Skeletal muscle satellite cell (primary cell): Measurements from ENCODE around the gene CAPZA1.

ENCODE experiments used
- H3K27me3 ChIP-seq: 2 replicates; pipeline ENCODE4 v1.7.0; 2013; ENCODE audit warnings: low read length; ENCODE audit not compliant: control insufficient read depth, insufficient read depth
- H3K36me3 ChIP-seq: 2 replicates; pipeline ENCODE4 v1.7.0; 2013; ENCODE audit warnings: mild to moderate bottlenecking, control low read depth, low read length; ENCODE audit not compliant: insufficient read depth
- H3K4me1 ChIP-seq: 2 replicates; pipeline ENCODE4 v1.7.0; 2013; ENCODE audit warnings: low read length; ENCODE audit not compliant: control insufficient read depth, insufficient read depth
- H3K4me2 ChIP-seq: 2 replicates; pipeline ENCODE4 v1.7.0; 2013; ENCODE audit warnings: mild to moderate bottlenecking, low read length
- H3K4me3 ChIP-seq: 2 replicates; pipeline ENCODE4 v1.7.0; 2013; ENCODE audit warnings: low read length
- H3K9ac ChIP-seq: 2 replicates; pipeline ENCODE4 v1.7.0; 2013; ENCODE audit warnings: mild to moderate bottlenecking, low read depth, low read length, moderate library complexity
- H3K9me3 ChIP-seq: replicated peaks from 2 replicates; pipeline ENCODE4 v1.7.0; 2013; ENCODE audit warnings: mild to moderate bottlenecking, control low read depth, low read length

CAPZA1 gene

DNA sequence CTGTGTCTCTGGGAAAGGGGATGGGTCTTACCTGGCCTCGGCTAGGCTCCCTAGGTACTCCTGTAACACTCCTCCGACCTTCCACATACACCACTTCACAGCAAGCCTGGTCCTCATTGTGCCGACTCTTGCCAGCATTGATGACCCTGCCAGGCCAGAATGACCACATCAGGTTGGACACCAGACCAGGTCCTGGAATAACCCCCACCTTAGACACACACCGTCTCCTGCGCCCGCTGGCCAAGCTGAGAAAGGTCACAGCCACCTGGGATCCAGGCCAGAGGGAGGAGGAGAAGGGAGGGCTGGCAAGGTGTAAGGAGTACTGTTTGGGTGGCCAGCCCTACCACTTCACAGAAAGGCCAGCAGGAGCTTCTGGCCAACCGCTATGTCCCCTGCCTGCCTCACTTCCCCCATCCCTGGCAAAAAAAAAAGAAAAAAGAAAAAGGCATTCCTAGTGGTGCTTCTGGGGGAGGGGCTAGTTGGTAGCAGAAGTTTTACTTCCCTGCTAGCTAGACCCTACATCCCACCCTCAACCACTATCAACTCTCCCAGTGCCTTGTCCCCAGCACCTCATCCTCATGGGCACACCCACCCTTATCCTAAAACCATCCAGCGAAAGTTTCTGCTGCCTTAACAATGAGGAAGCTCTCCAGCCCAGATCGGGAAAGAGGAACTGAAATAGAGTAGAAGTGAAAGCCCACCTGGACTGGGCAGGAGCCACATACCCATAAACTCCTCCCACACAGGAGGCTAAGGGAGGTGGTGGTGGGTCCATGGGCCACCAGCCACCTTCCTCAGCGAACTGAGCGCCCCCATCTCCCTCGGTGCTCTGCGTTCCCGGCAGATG lies 94.1 kb downstream of the CAPZA1 start:
- Histone ChIP-seq H3K4me2 (peak overlapping the region; percentile 95), H3K4me1 (peaks cover 17% of the 10 kb centered on the region), H3K36me3 (no peaks in the 10 kb centered on the region), H3K9me3 (no peaks in the 10 kb centered on the region), H3K27me3 (no peaks in the 10 kb centered on the region), H3K9ac (peak overlapping the region; percentile 55), H3K4me3 (peak overlapping the region; percentile 74)

DNA sequence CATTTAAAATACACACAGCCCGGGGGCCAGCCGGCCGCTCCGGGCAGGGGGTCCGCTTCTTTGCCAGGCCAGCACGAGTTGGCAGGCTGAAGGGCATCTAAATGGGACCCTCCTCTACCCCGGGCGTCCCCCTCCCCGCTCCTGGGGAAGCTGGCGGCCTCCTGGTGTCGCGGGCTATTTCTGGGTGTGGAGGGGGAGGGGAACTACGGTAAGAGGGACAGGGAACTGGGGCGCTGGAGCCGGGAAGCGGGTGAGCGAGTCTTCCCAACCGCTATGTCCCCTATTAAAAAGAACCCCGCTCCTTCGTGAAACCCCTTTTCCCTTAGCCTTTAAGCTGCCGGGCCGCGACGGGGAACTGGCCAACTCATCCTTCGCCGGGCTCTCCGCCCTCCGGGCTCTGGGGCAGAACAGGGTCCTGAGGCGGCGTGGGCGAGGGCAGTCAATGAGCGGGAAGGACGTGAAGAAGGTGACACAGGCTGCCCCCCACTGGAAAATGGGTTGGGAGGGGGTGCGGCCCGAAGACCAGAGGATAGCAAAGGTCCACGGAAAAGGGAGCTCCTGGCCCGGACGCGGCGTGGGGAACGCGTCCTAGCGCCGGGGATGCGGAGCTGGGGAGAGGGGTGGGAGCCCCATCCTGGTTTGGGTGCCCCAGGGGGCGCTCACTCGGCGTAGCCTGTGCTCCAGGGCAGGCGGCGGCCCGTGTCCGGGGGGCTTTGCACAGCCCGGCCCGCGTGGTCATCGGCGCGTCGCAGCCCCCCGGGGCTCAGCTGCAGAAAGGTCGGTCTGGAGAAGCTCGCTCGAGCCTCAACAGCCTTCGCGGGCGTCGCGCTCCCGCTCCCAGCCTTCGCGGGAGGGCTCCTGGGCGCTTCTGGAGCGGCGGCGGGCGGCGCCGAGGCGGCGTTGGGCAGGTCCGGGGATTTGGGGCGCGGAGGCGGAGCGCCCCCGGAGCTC lies 95.0 kb downstream of the CAPZA1 start:
- no peaks in the 10 kb centered on the region for H3K27me3 ChIP-seq
- peak overlapping the region; percentile 55 for H3K9ac ChIP-seq
- peak overlapping the region; percentile 74 for H3K4me3 ChIP-seq
- H3K4me1 ChIP-seq = peaks cover 17% of the 10 kb centered on the region
- H3K4me2 ChIP-seq = peak overlapping the region; percentile 95
- no peaks in the 10 kb centered on the region for H3K36me3 ChIP-seq
- no peaks in the 10 kb centered on the region for H3K9me3 ChIP-seq

DNA sequence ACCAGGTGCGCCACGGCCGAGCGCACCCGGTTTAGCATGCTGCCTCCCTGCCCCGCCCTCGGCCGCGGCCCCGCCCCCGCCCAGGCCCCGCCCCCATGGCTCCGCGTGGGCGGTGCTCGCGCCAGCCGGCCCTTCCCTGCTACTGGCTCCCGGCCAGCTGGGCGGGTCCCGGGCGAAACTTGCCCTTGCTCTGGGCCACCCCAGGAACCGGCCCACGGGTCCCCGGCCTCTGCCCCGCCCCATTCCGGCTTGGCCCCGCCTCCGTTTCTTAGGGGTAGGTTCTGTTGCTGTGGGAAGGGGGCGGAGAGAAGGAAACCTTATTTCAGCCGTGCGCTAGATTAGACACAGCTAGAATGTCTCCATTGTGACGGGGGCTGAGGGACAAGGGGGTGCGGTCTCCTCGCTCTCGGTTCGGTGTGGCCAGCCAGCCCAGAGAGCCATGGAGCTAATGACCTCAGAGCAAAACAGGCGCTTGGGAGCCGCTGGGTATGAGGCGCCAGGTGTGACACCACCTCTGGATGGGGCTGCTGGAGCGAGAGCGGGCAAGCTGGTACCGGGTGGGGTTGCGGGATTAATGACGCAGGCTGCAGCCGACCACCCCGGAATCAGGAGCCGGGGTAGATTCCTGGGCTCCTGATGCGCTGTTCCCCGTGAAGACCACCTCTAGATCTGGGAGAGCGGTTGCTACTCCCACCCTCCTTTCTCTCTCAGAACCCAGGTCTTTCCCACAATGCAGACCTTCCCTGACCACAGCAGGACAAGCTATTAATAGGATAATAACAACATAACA lies 95.8 kb downstream of the CAPZA1 start, which contains the start of gene PPM1J:
Gene PPM1J (minus strand): TSS at position 69 of the 790 bp plus-strand sequence. CDS start 31 bp downstream, at position 38.
- peak within 1 kb of the TSS; percentile 95 for H3K4me2 ChIP-seq
- no peaks in the 10 kb centered on the region for H3K9me3 ChIP-seq
- H3K27me3 ChIP-seq = no peaks in the 10 kb centered on the region
- H3K4me3 ChIP-seq = peak within 1 kb of the TSS; percentile 74
- no peaks in the 10 kb centered on the region for H3K36me3 ChIP-seq
- peak within 1 kb of the TSS; percentile 55 for H3K9ac ChIP-seq
- H3K4me1 ChIP-seq = peaks cover 17% of the 10 kb centered on the region

DNA sequence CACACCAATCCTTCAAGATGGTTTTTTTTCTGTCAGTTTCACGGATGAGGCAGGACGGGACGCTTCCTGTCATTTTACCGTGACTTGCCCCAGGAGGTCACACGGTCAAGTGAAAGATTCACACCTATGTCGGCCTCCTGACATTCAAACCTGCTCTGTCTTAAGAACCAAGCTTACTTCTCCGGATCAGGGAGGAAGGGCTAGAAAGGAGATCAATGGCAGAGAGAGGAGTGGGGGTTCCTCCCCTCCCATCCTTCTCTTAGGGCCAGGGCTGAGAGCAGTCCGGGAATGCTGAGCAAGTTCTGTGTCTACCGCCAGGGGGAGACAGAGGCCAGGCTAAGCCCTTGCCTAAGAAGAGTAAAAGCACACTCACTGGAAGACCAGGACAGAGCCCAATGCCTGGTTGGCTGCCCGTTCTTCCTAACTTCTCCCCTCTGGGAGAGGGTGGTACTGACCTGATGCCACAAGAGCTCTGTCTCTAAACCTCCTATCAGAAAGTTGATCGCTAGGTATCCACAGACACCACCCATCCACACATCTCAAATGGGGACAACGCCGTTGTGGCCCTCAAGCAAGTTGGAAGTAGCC lies 96.6 kb downstream of the CAPZA1 start:
- Histone ChIP-seq H3K4me2 (peak overlapping the region; percentile 95), H3K9ac (no peak overlapping the region), H3K4me3 (peak overlapping the region; percentile 74), H3K36me3 (no peaks in the 10 kb centered on the region), H3K9me3 (no peaks in the 10 kb centered on the region), H3K27me3 (no peaks in the 10 kb centered on the region), H3K4me1 (peaks cover 17% of the 10 kb centered on the region)

GRCh38 chr1:112717263-112717873 lies 97.7 kb downstream of the CAPZA1 start:
- H3K27me3 ChIP-seq = no peaks in the 10 kb centered on the region
- no peaks in the 10 kb centered on the region for H3K9me3 ChIP-seq
- H3K4me1 ChIP-seq = peaks cover 17% of the 10 kb centered on the region
- H3K4me2 ChIP-seq = no peak overlapping the region
- H3K4me3 ChIP-seq = no peak overlapping the region
- no peak overlapping the region for H3K9ac ChIP-seq
- no peaks in the 10 kb centered on the region for H3K36me3 ChIP-seq

DNA sequence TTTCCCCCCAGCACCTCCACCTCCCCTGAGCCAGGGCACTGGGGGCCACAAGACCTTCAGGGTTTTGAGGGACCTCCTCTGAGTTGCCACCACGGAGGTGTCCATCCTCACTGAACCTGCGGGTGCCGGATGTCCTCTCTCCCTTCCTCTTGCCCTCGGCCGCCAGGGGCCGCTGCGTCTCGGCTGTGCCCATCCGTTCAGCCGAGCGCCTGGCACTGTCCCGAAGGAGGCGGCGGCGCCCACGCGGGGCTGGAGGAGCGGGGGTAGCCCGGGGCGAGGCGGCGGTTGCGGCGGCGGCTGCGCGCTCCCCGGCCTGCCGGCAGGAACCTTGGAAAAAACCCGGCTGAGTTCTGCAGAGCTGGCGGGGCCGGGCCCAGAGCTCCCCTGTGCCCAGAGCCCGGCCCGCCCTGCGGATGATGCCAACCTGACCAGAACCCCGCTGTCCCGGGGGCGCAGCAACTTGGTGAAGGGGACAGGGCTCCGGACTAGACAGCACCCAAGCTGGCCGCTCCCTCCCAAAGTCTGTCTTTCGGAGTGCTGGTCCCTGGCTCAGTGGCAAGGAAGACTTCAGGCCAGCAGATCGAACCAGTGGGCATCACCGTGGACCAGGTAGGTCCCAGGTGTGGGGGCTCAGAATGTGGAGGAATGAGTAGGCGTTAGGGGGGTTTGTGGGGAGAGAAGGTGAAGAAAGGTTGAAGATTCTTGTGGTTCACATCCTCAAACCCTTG lies 99.2 kb downstream of the CAPZA1 start:
- no peaks in the 10 kb centered on the region for H3K36me3 ChIP-seq
- H3K9me3 ChIP-seq = no peaks in the 10 kb centered on the region
- H3K4me2 ChIP-seq = peak overlapping the region; percentile 85
- peaks cover 16% of the 10 kb centered on the region for H3K4me1 ChIP-seq
- H3K9ac ChIP-seq = peak overlapping the region; percentile 15
- peak overlapping the region; percentile 60 for H3K4me3 ChIP-seq
- no peaks in the 10 kb centered on the region for H3K27me3 ChIP-seq

GRCh38 chr1:112719706-112720105 lies 100.1 kb downstream of the CAPZA1 start:
- no peak overlapping the region for H3K4me3 ChIP-seq
- H3K9ac ChIP-seq = no peak overlapping the region
- no peaks in the 10 kb centered on the region for H3K27me3 ChIP-seq
- H3K4me1 ChIP-seq = peaks cover 8% of the 10 kb centered on the region
- H3K4me2 ChIP-seq = no peak overlapping the region
- H3K9me3 ChIP-seq = no peaks in the 10 kb centered on the region
- H3K36me3 ChIP-seq = no peaks in the 10 kb centered on the region

DNA sequence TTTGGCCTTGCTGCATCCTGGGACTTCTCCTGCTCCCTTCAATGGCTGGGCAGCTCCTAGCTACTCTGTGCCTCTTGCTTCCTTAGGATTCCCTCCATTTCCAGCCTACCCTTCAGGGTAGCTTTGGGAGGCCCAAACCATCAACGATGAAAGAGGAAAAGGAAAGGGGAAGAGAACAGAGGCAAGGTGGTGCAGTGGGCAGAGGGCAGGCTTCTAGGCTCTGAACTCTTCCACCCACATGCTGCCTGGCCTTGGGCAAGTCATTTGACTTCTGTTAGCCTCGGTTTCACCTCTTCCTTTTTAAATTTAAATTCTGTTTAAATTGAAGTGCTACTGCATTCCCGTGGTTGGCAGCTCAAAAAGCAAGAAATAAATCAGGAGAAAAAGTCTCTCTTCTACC lies 101.2 kb downstream of the CAPZA1 start:
- Histone ChIP-seq H3K36me3 (no peaks in the 10 kb centered on the region), H3K4me2 (no peak overlapping the region), H3K9ac (no peak overlapping the region), H3K27me3 (no peaks in the 10 kb centered on the region), H3K4me3 (no peak overlapping the region), H3K4me1 (peaks cover 2% of the 10 kb centered on the region), H3K9me3 (no peaks in the 10 kb centered on the region)
